Left ventricle myocardium inferior (tissue), 1 donor: ENCODE measurements around the gene IP6K1. TPM values are rescaled to one million over a fixed set of nuclear protein-coding genes. Genes with fewer than 3 reads are reported as not detected.
A peak's percentile ranks its signal among the peaks of the same experiment; 100 is the strongest.

Experiments
- DNase-seq: peaks from one replicate; pipeline ENCODE4 v3.0.0-alpha.2; 2020
- H3K27ac ChIP-seq: fragments of 200-600 bp; replicated peaks from 2 replicates; pipeline ENCODE4 v1.8.0; 2021
- H3K27me3 ChIP-seq: fragments of 200-600 bp; 2 replicates; pipeline ENCODE4 v1.8.0; 2021; ENCODE audit warnings: low read depth
- H3K36me3 ChIP-seq: fragments of 200-600 bp; 2 replicates; pipeline ENCODE4 v1.8.0; 2021
- H3K4me1 ChIP-seq: fragments of 200-600 bp; 2 replicates; pipeline ENCODE4 v1.8.0; 2021
- H3K4me3 ChIP-seq: fragments of 200-600 bp; 2 replicates; pipeline ENCODE4 v1.8.0; 2021; ENCODE audit warnings: mild to moderate bottlenecking, moderate library complexity
- H3K9me3 ChIP-seq: fragments of 200-600 bp; replicated peaks from 2 replicates; pipeline ENCODE4 v1.8.0; 2021
- intact Hi-C: fragments of 100-400 bp; cut with micrococcal nuclease; formaldehyde crosslinking; loops from one replicate; pipeline ENCODE4 v1.11.0; 2022
- total RNA-seq: library from RNA; stranded (reverse); fragmentation: NEBNext Ultra II Directional; extraction: Animal tissue kit (Norgen Biotek cat#: 25700); gene quantifications from one replicate; pipeline ENCODE4 v1.2.1, GENCODE V29; 2021
- TF ChIP-seq, protein P1 (sequence below): fragments of 200-600 bp; IDR thresholded peaks from 2 replicates; pipeline ENCODE4 v1.8.0; 2021; ENCODE audit warnings: antibody characterized with exemption, mild to moderate bottlenecking, borderline replicate concordance
- donor health status: DM: no; HTN: yes; CAD: no; lungs with severe emphysema.

IP6K1 gene
- total RNA-seq, 1 donor from 2014 or later: 16.9 TPM

DNA sequence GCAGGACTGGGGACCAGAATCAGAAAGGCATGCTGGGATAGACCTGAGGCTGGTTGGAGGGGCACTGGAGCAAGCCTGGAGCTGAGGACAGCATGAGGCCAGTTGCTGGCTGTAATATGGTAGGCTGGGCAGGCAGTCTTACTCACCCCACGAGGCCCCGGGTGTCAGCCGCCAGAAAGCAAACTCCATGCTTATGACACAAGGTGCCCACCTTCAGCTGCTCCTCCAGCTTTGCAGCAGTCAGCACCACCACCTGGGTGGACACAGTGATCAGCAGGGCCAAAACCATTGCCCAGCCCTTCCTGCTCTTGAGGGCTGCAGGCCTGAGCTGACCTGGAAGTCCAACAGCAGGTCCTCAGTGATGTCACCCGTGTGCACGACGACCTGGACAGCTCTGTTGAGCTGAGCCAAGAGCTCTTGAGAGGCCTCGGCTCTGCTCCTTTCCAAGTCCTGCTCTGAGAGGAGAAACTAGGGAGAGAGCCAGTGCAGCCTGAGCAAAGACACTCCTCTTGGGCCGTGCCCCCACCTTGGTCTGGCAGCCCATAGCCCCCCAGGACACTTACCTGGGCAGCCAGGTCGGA lies 26.7 kb upstream of the IP6K1 start:
- Histone ChIP-seq H3K4me3 (peak overlapping the region; percentile 67), H3K9me3 (no peaks in the 10 kb centered on the region), H3K4me1 (peaks cover 43% of the 10 kb centered on the region), H3K27me3 (no peaks in the 10 kb centered on the region), H3K36me3 (peaks cover 26% of the 10 kb centered on the region), H3K27ac (peak overlapping the region; percentile 88)
- no peak for DNase-seq
- intact Hi-C loops: no loop called here
- TF ChIP-seq, protein P1, sequence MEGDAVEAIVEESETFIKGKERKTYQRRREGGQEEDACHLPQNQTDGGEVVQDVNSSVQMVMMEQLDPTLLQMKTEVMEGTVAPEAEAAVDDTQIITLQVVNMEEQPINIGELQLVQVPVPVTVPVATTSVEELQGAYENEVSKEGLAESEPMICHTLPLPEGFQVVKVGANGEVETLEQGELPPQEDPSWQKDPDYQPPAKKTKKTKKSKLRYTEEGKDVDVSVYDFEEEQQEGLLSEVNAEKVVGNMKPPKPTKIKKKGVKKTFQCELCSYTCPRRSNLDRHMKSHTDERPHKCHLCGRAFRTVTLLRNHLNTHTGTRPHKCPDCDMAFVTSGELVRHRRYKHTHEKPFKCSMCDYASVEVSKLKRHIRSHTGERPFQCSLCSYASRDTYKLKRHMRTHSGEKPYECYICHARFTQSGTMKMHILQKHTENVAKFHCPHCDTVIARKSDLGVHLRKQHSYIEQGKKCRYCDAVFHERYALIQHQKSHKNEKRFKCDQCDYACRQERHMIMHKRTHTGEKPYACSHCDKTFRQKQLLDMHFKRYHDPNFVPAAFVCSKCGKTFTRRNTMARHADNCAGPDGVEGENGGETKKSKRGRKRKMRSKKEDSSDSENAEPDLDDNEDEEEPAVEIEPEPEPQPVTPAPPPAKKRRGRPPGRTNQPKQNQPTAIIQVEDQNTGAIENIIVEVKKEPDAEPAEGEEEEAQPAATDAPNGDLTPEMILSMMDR: no peak

DNA sequence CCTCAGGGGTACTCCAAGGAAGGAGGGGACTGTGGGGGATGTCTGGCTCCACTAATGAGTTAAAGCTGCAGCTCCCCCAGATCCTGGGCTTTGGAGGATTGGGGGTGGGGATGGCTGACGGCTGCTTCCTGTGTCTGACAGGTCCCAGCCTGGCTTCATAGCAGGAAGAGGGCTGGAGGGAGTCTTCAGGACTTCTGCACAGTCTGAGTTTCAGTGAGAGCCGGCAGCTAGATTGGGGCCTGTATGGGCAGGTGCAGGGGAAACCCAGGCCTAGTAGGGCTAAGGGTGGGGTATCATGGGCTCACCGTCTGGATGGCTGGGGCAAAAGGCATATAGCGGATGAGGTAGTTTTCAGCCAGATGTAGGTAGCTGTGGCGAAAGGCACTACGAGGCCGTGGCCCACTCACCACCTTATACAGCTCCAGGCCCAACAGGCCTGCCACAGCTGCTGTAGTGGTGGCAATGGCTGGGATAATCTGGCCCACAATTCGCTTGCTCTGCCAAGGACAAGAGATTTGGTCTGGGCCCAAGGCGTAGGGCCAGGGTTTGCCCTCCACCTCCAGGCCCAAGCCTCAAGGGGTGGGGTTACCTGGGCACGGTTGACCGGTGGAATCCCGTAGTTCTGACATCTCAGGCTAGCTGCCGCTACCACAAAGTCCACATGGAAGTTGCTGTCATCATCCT lies 21.2 kb upstream of the IP6K1 start:
- H3K4me3 ChIP-seq: no peak overlapping the region
- peaks cover 26% of the 10 kb centered on the region for H3K36me3 ChIP-seq
- TF ChIP-seq, protein P1: no peak
- H3K9me3 ChIP-seq: no peaks in the 10 kb centered on the region
- no peak for DNase-seq
- intact Hi-C loops: no loop called here
- H3K27me3 ChIP-seq: no peaks in the 10 kb centered on the region
- peak overlapping the region; percentile 99 for H3K27ac ChIP-seq
- H3K4me1 ChIP-seq: peaks cover 74% of the 10 kb centered on the region

DNA sequence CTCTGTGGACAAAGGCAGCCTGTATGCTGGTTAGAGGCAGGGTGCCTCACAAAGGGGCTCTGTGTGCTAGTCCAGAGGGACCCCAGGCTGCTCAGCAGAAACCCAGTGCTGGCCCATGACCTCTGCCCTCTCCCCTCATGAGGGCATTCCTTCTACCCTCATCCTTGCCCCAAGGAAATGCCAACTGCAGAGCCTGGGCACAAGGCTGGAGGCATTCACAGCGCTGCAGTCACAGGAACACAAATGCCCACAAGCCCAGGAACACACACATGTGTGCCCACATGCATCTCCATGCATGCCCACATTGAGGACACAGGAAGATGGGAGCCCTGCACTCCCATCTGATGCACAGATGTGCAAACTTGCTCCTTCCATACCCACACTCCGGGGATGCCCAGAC lies 20.5 kb upstream of the IP6K1 start:
- H3K4me1 ChIP-seq: peaks cover 71% of the 10 kb centered on the region
- H3K4me3 ChIP-seq: no peak overlapping the region
- no peaks in the 10 kb centered on the region for H3K27me3 ChIP-seq
- H3K9me3 ChIP-seq: no peaks in the 10 kb centered on the region
- peaks cover 26% of the 10 kb centered on the region for H3K36me3 ChIP-seq
- DNase-seq: no peak
- TF ChIP-seq, protein P1: no peak
- intact Hi-C loops: no loop called here
- peak overlapping the region; percentile 99 for H3K27ac ChIP-seq

DNA sequence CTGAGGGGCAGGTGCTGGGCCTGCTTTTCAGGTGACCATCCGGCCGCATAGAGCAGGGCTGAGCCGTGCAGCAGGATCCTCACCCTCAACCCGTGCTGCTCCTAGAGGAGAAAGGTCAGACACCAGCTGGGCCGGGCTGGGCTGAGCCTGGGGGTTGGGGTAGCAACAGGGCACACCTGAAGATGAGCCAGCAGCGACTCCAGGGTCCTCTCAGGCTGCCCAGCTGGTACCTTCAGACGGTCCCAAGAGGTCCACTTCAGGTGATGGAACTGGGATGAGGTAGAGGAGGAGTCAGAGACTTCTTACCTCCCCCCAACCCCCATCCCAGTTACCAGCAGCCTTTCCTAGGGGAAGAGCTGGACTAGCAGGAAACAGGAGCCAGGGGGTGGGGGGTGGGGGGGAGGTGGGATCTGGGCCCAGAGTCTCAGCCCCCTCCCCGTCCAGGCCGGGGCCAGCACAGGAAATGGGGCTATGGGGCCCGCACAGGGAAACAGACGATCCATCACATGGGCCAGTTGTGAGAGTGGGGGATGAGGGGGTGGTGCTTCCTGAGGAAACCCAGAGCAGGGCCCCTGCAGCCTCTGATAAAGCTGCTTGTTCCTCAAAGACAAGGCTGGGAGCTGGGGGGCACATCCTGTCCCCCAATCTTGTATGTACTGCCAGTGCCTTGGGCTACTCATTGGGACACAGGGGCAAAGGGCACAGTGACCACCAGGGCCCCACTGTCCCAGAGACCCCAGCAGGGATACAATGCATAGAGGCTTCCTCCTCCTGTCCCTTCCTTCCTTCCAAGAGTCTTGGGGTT lies 19.8 kb upstream of the IP6K1 start:
- H3K4me1 ChIP-seq: peaks cover 63% of the 10 kb centered on the region
- H3K27ac ChIP-seq: peak overlapping the region; percentile 99
- no peaks in the 10 kb centered on the region for H3K27me3 ChIP-seq
- no peaks in the 10 kb centered on the region for H3K9me3 ChIP-seq
- H3K4me3 ChIP-seq: peak overlapping the region; percentile 91
- TF ChIP-seq, protein P1: no peak
- H3K36me3 ChIP-seq: peaks cover 21% of the 10 kb centered on the region
- intact Hi-C loops: no loop called here
- peak; percentile 45 for DNase-seq

DNA sequence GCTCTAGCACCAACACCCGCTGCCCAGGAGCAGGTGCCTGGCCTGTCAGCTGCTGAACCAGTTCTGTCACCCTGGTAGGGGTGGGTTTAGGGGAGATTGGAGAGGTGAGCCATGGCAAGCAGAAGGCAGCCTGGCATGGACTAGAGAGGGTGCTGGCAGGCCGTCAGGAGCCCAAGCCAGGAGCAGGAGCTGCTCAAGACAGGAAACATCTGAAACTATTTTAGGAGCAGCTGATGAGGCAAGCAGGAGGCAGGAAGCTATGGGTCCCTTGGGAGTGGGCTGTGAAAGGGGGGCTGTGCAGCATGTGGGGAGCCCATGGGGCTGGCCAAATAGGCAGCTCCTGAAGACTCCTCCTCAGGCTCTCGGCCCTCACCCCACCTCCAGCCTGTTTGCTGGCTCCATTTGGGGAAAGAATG lies 19.0 kb upstream of the IP6K1 start:
- DNase-seq: peak; percentile 88
- Histone ChIP-seq H3K27me3 (no peaks in the 10 kb centered on the region), H3K9me3 (no peaks in the 10 kb centered on the region), H3K4me3 (peak overlapping the region; percentile 91), H3K27ac (peak overlapping the region; percentile 99), H3K4me1 (peaks cover 62% of the 10 kb centered on the region), H3K36me3 (peaks cover 13% of the 10 kb centered on the region)
- intact Hi-C loops: no loop called here
- TF ChIP-seq, protein P1: no peak
